ENCODE data around the gene USP10. TPM values are rescaled to one million over a fixed set of nuclear protein-coding genes. Genes with fewer than 3 reads are reported as not detected.

USP10 gene
- total and polyA plus RNA-seq, 2 donors (not counting 3 experiments of a cell fraction or from before 2014, with no cell fraction given), result 84.0 to 115 TPM

- dilution Hi-C loops (cut with MboI; ENCODE audit: extremely low pct_ligation_motif_present, low sequenced_read_pairs), result no loop called here
- ChIA-PET POLR2A (no interaction called here), CTCF (interaction anchor here (0.8 to 4.8 kb wide), 6 partner anchors 12 to 81 kb away, joined by 4 to 38 read pairs (median 5); no protein-coding TSS in a partner anchor)
- no TSS peak for BruUV-seq (replicated peaks)
- intact Hi-C loops (cut with micrococcal nuclease), result no loop called here
- DNase-seq (ENCODE audit: low read depth, low spot score) (no peak), FAIRE-seq (no peak)
- H3K27me3 ChIP-seq (ENCODE audit: control insufficient read depth in 2 of 2, insufficient read depth in 2 of 2, low read length in 2 of 2), result no peaks in the 10 kb centered on the region
- H4K20me1 ChIP-seq (replicated peaks; ENCODE audit: control insufficient read depth, extremely low read depth, insufficient read depth, low read length), result peaks cover 7% of the 10 kb centered on the region
- no peak overlapping the region for H3K27ac ChIP-seq (ENCODE audit: insufficient read depth, low read depth, low read length)
- no peak overlapping the region for H3K9ac ChIP-seq (replicated peaks; ENCODE audit: extremely low read depth, insufficient read depth, low read length)
- peaks cover 14% of the 10 kb centered on the region for H3K4me1 ChIP-seq (ENCODE audit: control insufficient read depth, extremely low read depth, insufficient read depth, low read length)
- no peak overlapping the region for H3K4me3 ChIP-seq (replicated peaks in 1 of 3; ENCODE audit: insufficient read depth in 1 of 3, low read depth in 1 of 3, low read length in 3 of 3)
- H2AFZ ChIP-seq (ENCODE audit: low read depth, low read length), result no peak overlapping the region
- no peaks in the 10 kb centered on the region for H3K36me3 ChIP-seq (ENCODE audit: control insufficient read depth in 2 of 2, extremely low read depth in 1 of 2, insufficient read depth in 2 of 2, low read length in 2 of 2)
- H3K9me1 ChIP-seq (replicated peaks; ENCODE audit: control insufficient read depth, extremely low read depth, insufficient read depth, low read length), result no peaks in the 10 kb centered on the region
- H3K4me2 ChIP-seq (ENCODE audit: insufficient read depth, low read length), result no peak overlapping the region
- H3K79me2 ChIP-seq (ENCODE audit: control insufficient read depth, insufficient read depth, low read length), result peaks cover 85% of the 10 kb centered on the region
- H3K9me3 ChIP-seq (replicated peaks; ENCODE audit: control insufficient read depth, insufficient read depth, low read length), result no peaks in the 10 kb centered on the region
- TF ChIP-seq POLR2A (IDR thresholded peaks at IDR 0.05; ENCODE audit: low read depth, low read length) (no peak), JUN (IDR thresholded peaks at IDR 0.05; ENCODE audit: borderline replicate concordance, insufficient read depth, insufficient read length, low read depth) (no peak), CTCF (IDR thresholded peaks at IDR 0.05; ENCODE audit: extremely low read depth in 1 of 2, insufficient read depth in 1 of 2, low read depth in 1 of 2, low read length in 2 of 2) (no peak), MYC (IDR thresholded peaks at IDR 0.05; ENCODE audit: low read depth, low read length) (no peak), FOS (IDR thresholded peaks at IDR 0.05; ENCODE audit: borderline replicate concordance, insufficient read depth, low read length) (no peak), POLR2AphosphoS5 (IDR thresholded peaks at IDR 0.05; ENCODE audit: insufficient read depth, low read depth, low read length) (no peak), GATA2 (IDR thresholded peaks at IDR 0.05; ENCODE audit: insufficient read depth, insufficient read length, low read depth, low read length) (no peak), EZH2 (IDR thresholded peaks at IDR 0.05; ENCODE audit: borderline replicate concordance, low read depth, low read length, severe bottlenecking) (no peak)
- TF ChIP-seq, protein P1, sequence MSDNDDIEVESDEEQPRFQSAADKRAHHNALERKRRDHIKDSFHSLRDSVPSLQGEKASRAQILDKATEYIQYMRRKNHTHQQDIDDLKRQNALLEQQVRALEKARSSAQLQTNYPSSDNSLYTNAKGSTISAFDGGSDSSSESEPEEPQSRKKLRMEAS (IDR thresholded peaks at IDR 0.05; ENCODE audit: insufficient read depth, insufficient read length), result no peak
These were observed 3.9 kb downstream of the USP10 start for GRCh38 chr16:84703681-84704080.

All from endothelial cell of umbilical vein (primary cell).